Glutamatergic neuron (in vitro differentiated cells): Measurements from ENCODE around the gene STK16. TPM values are rescaled to one million over a fixed set of nuclear protein-coding genes. Genes with fewer than 3 reads are reported as not detected.

Experiments used
- DNase-seq: peaks from one replicate; pipeline ENCODE4 v3.0.0; 2022
- H3K27ac Mint-ChIP-seq: one replicate; pipeline ENCODE4 v1.8.0; 2020; ENCODE audit warnings: mild to moderate bottlenecking, mixed read lengths, inconsistent platforms; ENCODE audit not compliant: unreplicated experiment
- H3K27me3 Mint-ChIP-seq: one replicate; pipeline ENCODE4 v1.8.0; 2020; ENCODE audit warnings: mild to moderate bottlenecking, moderate library complexity, mixed read lengths, inconsistent platforms; ENCODE audit not compliant: unreplicated experiment
- H3K36me3 Mint-ChIP-seq: one replicate; pipeline ENCODE4 v1.8.0; 2020; ENCODE audit warnings: mild to moderate bottlenecking, mixed read lengths, inconsistent platforms; ENCODE audit not compliant: unreplicated experiment
- H3K4me1 Mint-ChIP-seq: one replicate; pipeline ENCODE4 v1.8.0; 2020; ENCODE audit warnings: mild to moderate bottlenecking, low read depth, mixed read lengths, inconsistent platforms; ENCODE audit not compliant: unreplicated experiment
- H3K4me3 Mint-ChIP-seq: one replicate; pipeline ENCODE4 v1.8.0; 2020; ENCODE audit warnings: mild to moderate bottlenecking, mixed read lengths, inconsistent platforms; ENCODE audit not compliant: unreplicated experiment
- H3K9me3 Mint-ChIP-seq: one replicate; pipeline ENCODE4 v1.8.0; 2020; ENCODE audit warnings: mild to moderate bottlenecking, moderate library complexity, mixed read lengths, inconsistent platforms; ENCODE audit not compliant: unreplicated experiment
- total RNA-seq: library from RNA; stranded (reverse); fragmentation: NEBNext Ultra II Directional; extraction: Animal tissue kit (Norgen Biotek cat#: 25700); gene quantifications from one replicate; pipeline ENCODE4 v1.2.1, GENCODE V29; 2021; ENCODE audit not compliant: unreplicated experiment
- TF ChIP-seq, protein P1 (sequence below): fragments of 200-600 bp; sonication (generic); IDR thresholded peaks from one replicate; pipeline ENCODE4 v1.5.0; 2021; ENCODE audit not compliant: partially characterized antibody, unreplicated experiment

STK16 gene
- total RNA-seq, 1 donor from 2014 or later = 32.2 TPM

DNA sequence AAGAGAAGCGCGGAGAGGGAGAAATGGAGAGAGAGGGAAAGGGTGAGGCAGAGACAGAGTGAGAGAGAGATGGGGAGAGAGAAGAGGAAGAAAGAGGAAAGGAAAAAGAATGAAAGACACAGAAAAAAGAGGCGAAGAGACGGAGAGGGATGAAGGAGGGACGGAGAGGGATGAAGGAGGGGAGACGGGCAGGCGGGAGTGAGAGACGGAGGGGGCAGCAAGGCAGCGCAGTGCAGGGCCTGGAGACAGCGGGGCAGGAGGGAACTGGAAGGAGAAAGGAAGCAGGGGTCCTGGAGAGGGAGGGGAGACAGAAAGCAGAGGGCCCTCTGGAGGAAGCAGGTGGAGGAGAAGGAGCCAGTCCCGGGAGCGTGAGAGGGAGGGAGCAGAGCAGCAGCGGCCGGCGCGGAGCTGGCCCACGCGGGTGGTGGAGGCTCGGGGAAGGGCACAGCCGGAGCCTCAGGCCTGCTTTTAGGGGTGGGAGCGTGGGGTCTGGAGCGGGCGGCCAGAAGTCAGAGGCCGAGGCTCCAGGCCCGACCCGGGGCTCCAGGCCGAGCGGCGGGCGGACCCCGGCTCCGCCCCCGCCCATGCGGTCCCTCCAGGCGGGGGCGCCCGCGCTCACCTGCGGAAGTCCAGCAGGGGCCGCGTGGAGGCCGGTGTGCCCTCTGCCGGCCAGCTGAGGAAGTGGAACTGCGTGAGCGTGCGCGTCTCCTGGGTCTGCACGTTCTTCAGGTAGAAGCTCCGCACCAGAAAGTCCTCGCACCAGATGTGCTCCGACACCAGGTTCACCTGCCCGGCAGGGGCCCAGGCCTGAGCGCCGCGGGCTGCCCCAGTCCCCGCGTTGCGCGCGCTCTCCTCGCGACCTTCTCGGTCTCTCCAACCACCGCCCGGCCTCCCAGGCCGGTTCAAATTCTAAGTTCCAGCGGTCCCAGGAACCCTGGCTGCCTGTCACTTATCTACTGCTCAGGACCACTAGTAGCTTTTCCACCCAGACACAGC is 49.4 kb downstream of the STK16 start:
- peak; percentile 87 for DNase-seq
- H3K27ac Mint-ChIP-seq = peak overlapping the region; percentile 93
- H3K9me3 Mint-ChIP-seq = peaks cover 8% of the 10 kb centered on the region
- H3K4me1 Mint-ChIP-seq = peaks cover 7% of the 10 kb centered on the region
- TF ChIP-seq, protein P1, sequence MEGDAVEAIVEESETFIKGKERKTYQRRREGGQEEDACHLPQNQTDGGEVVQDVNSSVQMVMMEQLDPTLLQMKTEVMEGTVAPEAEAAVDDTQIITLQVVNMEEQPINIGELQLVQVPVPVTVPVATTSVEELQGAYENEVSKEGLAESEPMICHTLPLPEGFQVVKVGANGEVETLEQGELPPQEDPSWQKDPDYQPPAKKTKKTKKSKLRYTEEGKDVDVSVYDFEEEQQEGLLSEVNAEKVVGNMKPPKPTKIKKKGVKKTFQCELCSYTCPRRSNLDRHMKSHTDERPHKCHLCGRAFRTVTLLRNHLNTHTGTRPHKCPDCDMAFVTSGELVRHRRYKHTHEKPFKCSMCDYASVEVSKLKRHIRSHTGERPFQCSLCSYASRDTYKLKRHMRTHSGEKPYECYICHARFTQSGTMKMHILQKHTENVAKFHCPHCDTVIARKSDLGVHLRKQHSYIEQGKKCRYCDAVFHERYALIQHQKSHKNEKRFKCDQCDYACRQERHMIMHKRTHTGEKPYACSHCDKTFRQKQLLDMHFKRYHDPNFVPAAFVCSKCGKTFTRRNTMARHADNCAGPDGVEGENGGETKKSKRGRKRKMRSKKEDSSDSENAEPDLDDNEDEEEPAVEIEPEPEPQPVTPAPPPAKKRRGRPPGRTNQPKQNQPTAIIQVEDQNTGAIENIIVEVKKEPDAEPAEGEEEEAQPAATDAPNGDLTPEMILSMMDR = peak; percentile 98
- peaks cover 14% of the 10 kb centered on the region for H3K27me3 Mint-ChIP-seq
- H3K4me3 Mint-ChIP-seq = peak overlapping the region; percentile 87
- peaks cover 7% of the 10 kb centered on the region for H3K36me3 Mint-ChIP-seq

DNA sequence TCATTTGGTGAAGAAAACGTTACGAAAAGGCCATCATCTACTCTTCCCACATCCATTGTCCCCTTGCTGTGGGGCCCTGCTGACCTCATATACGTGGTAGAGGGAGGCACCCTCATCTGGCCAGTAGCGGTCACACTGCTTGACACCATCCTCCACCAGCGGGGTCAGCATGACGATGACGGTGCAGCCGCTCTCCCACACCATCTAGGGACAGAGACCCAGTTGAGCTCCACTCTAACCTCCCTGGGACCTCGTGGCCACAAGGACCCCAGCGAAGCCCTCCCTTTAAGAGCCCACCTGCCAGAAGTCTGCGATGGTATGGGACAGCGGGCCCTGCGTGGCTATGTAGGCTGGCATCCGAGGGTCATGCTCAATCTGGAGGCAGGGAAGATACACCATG is 50.9 kb downstream of the STK16 start:
- peaks cover 14% of the 10 kb centered on the region for H3K27me3 Mint-ChIP-seq
- DNase-seq = no peak
- peaks cover 10% of the 10 kb centered on the region for H3K36me3 Mint-ChIP-seq
- no peak overlapping the region for H3K4me3 Mint-ChIP-seq
- peaks cover 7% of the 10 kb centered on the region for H3K4me1 Mint-ChIP-seq
- no peak overlapping the region for H3K27ac Mint-ChIP-seq
- TF ChIP-seq, protein P1 = no peak
- peaks cover 8% of the 10 kb centered on the region for H3K9me3 Mint-ChIP-seq

DNA sequence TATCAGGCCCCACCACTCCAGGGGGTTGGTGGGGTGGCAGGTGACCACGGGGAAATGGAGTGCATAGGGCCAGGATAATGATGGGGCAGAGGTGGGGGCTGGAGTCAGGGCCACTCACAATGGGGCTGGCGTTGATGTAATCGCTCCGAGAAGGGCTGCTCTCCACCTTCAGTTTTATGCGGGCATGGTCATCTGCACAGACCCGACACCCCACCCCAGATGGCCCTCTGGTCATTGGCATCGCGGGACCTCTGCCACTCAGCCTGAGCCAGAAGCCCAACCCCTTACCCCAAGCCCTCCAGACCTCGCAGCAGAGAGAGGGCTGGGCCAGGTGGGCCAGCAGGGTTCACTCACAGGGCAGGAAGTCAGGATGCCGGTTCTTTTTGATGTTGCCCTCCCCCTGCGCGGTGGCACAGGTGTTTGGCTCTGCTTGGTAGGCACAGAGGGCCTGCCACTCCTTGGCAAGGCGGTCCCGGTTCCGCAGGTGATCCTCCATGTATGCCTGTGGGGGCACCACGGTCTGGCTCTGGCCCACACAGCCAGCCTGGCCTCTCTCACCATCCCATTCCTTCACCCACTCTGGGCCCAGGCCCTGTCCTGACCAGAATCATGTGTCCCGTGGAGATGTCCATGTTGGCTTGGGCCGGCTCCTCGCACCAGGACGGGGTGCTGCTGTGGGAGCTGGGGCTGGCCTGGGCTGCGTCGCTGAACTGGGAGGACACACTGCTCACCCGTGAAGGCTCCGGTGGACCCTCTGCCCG is 51.5 kb downstream of the STK16 start:
- H3K4me1 Mint-ChIP-seq = peaks cover 7% of the 10 kb centered on the region
- H3K36me3 Mint-ChIP-seq = peaks cover 13% of the 10 kb centered on the region
- H3K27ac Mint-ChIP-seq = no peak overlapping the region
- H3K4me3 Mint-ChIP-seq = no peak overlapping the region
- peaks cover 14% of the 10 kb centered on the region for H3K27me3 Mint-ChIP-seq
- peaks cover 8% of the 10 kb centered on the region for H3K9me3 Mint-ChIP-seq
- TF ChIP-seq, protein P1 = no peak
- DNase-seq = no peak

GRCh38 chr2:219297766-219298456 is 52.6 kb downstream of the STK16 start:
- Mint-ChIP-seq H3K36me3 (peaks cover 14% of the 10 kb centered on the region), H3K27me3 (peaks cover 14% of the 10 kb centered on the region), H3K4me3 (no peak overlapping the region), H3K27ac (no peak overlapping the region), H3K4me1 (peaks cover 7% of the 10 kb centered on the region), H3K9me3 (peaks cover 8% of the 10 kb centered on the region)
- TF ChIP-seq, protein P1 = no peak
- peak; percentile 47 for DNase-seq
